ENCODE measurements around the gene PKD1L1. TPM values are rescaled to one million over a fixed set of nuclear protein-coding genes. Genes with fewer than 3 reads are reported as not detected.

Gene PKD1L1
- total and polyA plus RNA-seq, 3 donors from 2014 or later = 4.0 to 4.8 (median 4.2) TPM

DNA sequence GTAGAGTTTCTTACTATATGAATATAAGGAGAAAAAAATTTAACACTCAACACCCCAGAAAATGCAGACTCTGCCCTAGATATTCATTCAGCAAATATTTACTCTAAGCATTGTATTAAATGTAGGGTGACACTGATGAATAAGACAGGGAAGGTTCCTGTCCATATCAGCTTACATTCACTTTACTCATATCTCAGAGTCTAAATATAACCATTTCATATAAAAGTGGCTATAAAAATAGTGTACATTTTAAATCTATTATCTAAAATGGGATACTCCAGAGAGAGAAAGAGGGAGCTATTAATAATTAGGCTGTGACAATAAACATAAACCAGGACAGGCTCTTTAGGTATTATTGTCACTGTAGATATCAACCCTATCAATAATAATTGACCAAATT, 104.0 kb downstream of the PKD1L1 start:
- H3K4me1 ChIP-seq = no peaks in the 10 kb centered on the region
- H3K9me3 ChIP-seq = no peaks in the 10 kb centered on the region
- DNase-seq = no peak
- H3K36me3 ChIP-seq (ENCODE audit: low read depth, missing control alignments) = no peaks in the 10 kb centered on the region
- intact Hi-C loops (cut with DNase I; ENCODE audit: low total_unique reads) = no loop called here
- TF ChIP-seq, protein P1, sequence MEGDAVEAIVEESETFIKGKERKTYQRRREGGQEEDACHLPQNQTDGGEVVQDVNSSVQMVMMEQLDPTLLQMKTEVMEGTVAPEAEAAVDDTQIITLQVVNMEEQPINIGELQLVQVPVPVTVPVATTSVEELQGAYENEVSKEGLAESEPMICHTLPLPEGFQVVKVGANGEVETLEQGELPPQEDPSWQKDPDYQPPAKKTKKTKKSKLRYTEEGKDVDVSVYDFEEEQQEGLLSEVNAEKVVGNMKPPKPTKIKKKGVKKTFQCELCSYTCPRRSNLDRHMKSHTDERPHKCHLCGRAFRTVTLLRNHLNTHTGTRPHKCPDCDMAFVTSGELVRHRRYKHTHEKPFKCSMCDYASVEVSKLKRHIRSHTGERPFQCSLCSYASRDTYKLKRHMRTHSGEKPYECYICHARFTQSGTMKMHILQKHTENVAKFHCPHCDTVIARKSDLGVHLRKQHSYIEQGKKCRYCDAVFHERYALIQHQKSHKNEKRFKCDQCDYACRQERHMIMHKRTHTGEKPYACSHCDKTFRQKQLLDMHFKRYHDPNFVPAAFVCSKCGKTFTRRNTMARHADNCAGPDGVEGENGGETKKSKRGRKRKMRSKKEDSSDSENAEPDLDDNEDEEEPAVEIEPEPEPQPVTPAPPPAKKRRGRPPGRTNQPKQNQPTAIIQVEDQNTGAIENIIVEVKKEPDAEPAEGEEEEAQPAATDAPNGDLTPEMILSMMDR (IDR thresholded peaks at IDR 0.05) = no peak
- no peaks in the 10 kb centered on the region for H3K27me3 ChIP-seq
- no peak overlapping the region for H3K4me3 ChIP-seq
- H3K27ac ChIP-seq = no peak overlapping the region

DNA sequence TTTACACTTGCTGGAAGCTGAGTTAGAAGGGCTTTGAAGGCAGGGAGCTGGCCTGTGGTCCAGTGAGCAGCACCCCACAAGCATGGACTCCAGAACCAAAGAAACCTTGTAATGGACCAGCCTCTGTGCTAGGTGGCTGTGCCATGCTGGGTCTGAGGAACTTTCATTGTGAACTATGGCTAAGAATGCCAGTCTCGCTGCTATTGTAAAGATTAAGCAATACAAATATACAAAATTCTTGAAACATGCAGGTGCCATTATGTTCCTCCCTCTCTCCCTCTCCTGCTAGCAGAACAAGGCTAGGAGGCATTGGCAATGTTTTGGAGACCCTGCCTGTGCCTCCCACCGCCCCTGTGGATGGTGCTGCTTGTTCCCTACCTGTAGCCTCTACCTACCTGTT, 105.0 kb downstream of the PKD1L1 start:
- Histone ChIP-seq H3K4me1 (no peaks in the 10 kb centered on the region), H3K4me3 (no peak overlapping the region), H3K27ac (no peak overlapping the region), H3K36me3 (ENCODE audit: low read depth, missing control alignments) (no peaks in the 10 kb centered on the region), H3K9me3 (no peaks in the 10 kb centered on the region), H3K27me3 (no peaks in the 10 kb centered on the region)
- intact Hi-C loops (cut with DNase I; ENCODE audit: low total_unique reads) = no loop called here
- DNase-seq = no peak
- WGBS, 2 donors = 71 to 92% methylated on average over 2 of the region's 2 CpGs
- TF ChIP-seq, protein P1 (IDR thresholded peaks at IDR 0.05) = no peak
- TF ChIP-seq POLR2A (IDR thresholded peaks at IDR 0.05) = no peak

DNA sequence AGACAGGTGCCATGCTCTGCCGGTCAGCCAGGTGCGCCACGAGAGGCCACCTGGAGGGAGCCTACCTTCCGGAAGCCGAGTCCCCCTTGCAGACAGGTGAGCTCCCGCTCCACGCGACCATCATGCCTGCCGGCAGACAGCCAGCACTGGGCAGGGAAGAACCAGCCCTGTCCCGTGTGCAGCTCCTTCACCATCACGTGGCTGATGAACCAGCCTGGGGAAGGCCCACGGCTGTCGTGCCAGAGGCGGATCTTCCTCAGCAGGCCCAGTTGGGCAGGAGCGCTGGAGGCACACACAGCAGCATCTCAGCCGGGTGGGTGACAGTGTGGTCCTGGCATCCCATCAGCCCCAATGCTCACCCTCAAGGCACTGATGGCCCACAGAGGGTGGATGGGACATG, 108.9 kb downstream of the PKD1L1 start:
- Histone ChIP-seq H3K9me3 (no peaks in the 10 kb centered on the region), H3K27ac (no peak overlapping the region), H3K4me1 (no peaks in the 10 kb centered on the region), H3K4me3 (no peak overlapping the region), H3K36me3 (ENCODE audit: low read depth, missing control alignments) (no peaks in the 10 kb centered on the region), H3K27me3 (no peaks in the 10 kb centered on the region)
- DNase-seq = no peak
- TF ChIP-seq POLR2A (IDR thresholded peaks at IDR 0.05) = no peak
- TF ChIP-seq, protein P1 (IDR thresholded peaks at IDR 0.05) = no peak
- intact Hi-C loops (cut with DNase I; ENCODE audit: low total_unique reads) = no loop called here
- 84 to 89% methylated on average over 15 to 16 of the region's 16 CpGs for WGBS, 2 donors

DNA sequence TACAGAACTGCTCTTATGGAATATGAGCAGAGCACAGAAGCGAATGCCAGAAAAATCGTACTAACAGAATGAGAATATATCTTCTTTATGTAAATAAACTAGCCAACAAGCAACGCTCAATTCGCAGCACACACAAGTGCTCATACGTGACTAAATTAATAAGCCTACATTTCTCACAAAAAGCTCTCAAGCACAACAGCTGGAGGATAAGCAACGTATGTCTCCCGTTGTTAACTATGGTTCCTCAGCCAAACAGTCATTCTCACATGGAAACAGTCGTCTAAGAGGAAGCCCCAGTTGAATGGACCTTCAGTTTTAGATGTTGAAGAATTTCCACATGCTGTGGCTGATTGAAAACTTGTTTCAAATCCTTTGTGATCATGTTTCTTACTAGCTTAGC, 110.4 kb downstream of the PKD1L1 start:
- H3K4me1 ChIP-seq = no peaks in the 10 kb centered on the region
- intact Hi-C loops (cut with DNase I; ENCODE audit: low total_unique reads) = no loop called here
- DNase-seq = no peak

More for the DNA sequence above, 110.4 kb downstream of the PKD1L1 start:
- H3K27ac ChIP-seq = no peak overlapping the region
- H3K36me3 ChIP-seq (ENCODE audit: low read depth, missing control alignments) = no peaks in the 10 kb centered on the region
- no peaks in the 10 kb centered on the region for H3K9me3 ChIP-seq
- H3K27me3 ChIP-seq = no peaks in the 10 kb centered on the region
- 85 to 91% methylated on average over 8 of the region's 8 CpGs for WGBS, 2 donors
- TF ChIP-seq, protein P1 (IDR thresholded peaks at IDR 0.05) = no peak
- TF ChIP-seq POLR2A (IDR thresholded peaks at IDR 0.05) = no peak
- H3K4me3 ChIP-seq = no peak overlapping the region
